WTC11 (cell line): ENCODE data around the gene SOSTDC1. TPM values are rescaled to one million over a fixed set of nuclear protein-coding genes. Genes with fewer than 3 reads are reported as not detected.

Experiments used
- ATAC-seq: fragments of 200-7000 bp; cut with Tn5 transposase; 2 replicates; pipeline ENCODE4 v1.10.0; 2021; ENCODE audit warnings: mild to moderate bottlenecking, moderate library complexity
- CTCF ChIA-PET: fragments of 300-600 bp; sonication (Branson Sonifier 250); formaldehyde crosslinking; loops from one replicate; lab custom pipeline; 2021; ENCODE audit warnings: antibody characterized with exemption; lab: Charles Lee
- POLR2A ChIA-PET: fragments of 350-600 bp; sonication (Branson Sonifier 250); formaldehyde crosslinking; loops from one replicate; lab custom pipeline; 2021; ENCODE audit warnings: antibody characterized with exemption; lab: Charles Lee
- DNase-seq: peaks from one replicate; pipeline ENCODE4 v3.0.0; 2021; ENCODE audit warnings: low spot score
- H3K27ac Mint-ChIP-seq: 2 replicates; pipeline ENCODE4 v1.8.0; 2021; ENCODE audit warnings: mixed read lengths
- H3K27me3 Mint-ChIP-seq: 2 replicates; pipeline ENCODE4 v1.8.0; 2021; ENCODE audit warnings: low read depth, mild to moderate bottlenecking, moderate library complexity, mixed read lengths
- H3K36me3 Mint-ChIP-seq: 2 replicates; pipeline ENCODE4 v1.8.0; 2021; ENCODE audit warnings: mixed read lengths
- H3K4me1 Mint-ChIP-seq: 2 replicates; pipeline ENCODE4 v1.8.0; 2022; ENCODE audit warnings: mixed read lengths
- H3K4me3 Mint-ChIP-seq: 2 replicates; pipeline ENCODE4 v1.8.0; 2021; ENCODE audit warnings: mild to moderate bottlenecking, moderate library complexity, mixed read lengths
- H3K9me3 Mint-ChIP-seq: 2 replicates; pipeline ENCODE4 v1.8.0; 2021; ENCODE audit warnings: mixed read lengths
- E2F5 ChIP-seq: sonication (generic); formaldehyde crosslinking; IDR thresholded peaks from 2 replicates; pipeline ENCODE4 v1.8.1; 2022; ENCODE audit warnings: mild to moderate bottlenecking, moderate library complexity, missing genetic modification reagents
- ERG ChIP-seq: fragments of 250-450 bp; sonication (Bioruptor Pico); IDR thresholded peaks from 2 replicates; pipeline ENCODE4 v1.8.0; 2021; ENCODE audit warnings: mild to moderate bottlenecking
- FOXJ3 ChIP-seq: sonication (generic); formaldehyde crosslinking; IDR thresholded peaks from 2 replicates; pipeline ENCODE4 v1.9.0; 2021; ENCODE audit warnings: missing genetic modification reagents, mild to moderate bottlenecking, borderline replicate concordance
- FOXP1 ChIP-seq: sonication (generic); formaldehyde crosslinking; IDR thresholded peaks from 2 replicates; pipeline ENCODE4 v1.8.0; 2022; ENCODE audit warnings: missing genetic modification reagents, mild to moderate bottlenecking, moderate library complexity, borderline replicate concordance
- FOXP4 ChIP-seq: sonication (generic); formaldehyde crosslinking; IDR thresholded peaks from 2 replicates; pipeline ENCODE4 v1.8.0; 2022; ENCODE audit warnings: mild to moderate bottlenecking, missing genetic modification reagents
- GABPB1 ChIP-seq: sonication (generic); formaldehyde crosslinking; IDR thresholded peaks from 2 replicates; pipeline ENCODE4 v1.8.1; 2023; ENCODE audit warnings: mild to moderate bottlenecking, missing genetic modification reagents
- IRF2 ChIP-seq: sonication (generic); formaldehyde crosslinking; IDR thresholded peaks from 2 replicates; pipeline ENCODE4 v1.8.0; 2022; ENCODE audit warnings: low read depth, missing genetic modification reagents, borderline replicate concordance
- JAZF1 ChIP-seq: fragments of 250-450 bp; sonication (Bioruptor Pico); IDR thresholded peaks from 2 replicates; pipeline ENCODE4 v1.9.0; 2021; ENCODE audit warnings: moderate library complexity, mild to moderate bottlenecking, inconsistent platforms
- OVOL2 ChIP-seq: fragments of 250-450 bp; sonication (Bioruptor Pico); IDR thresholded peaks from 2 replicates; pipeline ENCODE4 v1.9.0; 2021; ENCODE audit warnings: mild to moderate bottlenecking, borderline replicate concordance
- STAT6 ChIP-seq: sonication (generic); formaldehyde crosslinking; conservative IDR thresholded peaks from 2 replicates; pipeline ENCODE4 v1.8.1; 2023; ENCODE audit warnings: mild to moderate bottlenecking, low read depth, missing genetic modification reagents, moderate library complexity
- TEAD1 ChIP-seq: sonication (generic); formaldehyde crosslinking; IDR thresholded peaks from 2 replicates; pipeline ENCODE4 v1.8.0; 2022; ENCODE audit warnings: mild to moderate bottlenecking, missing genetic modification reagents
- TEAD4 ChIP-seq: sonication (generic); formaldehyde crosslinking; IDR thresholded peaks from 2 replicates; pipeline ENCODE4 v1.8.0; 2022; ENCODE audit warnings: mild to moderate bottlenecking, missing genetic modification reagents
- USF1 ChIP-seq: sonication (generic); formaldehyde crosslinking; IDR thresholded peaks from 2 replicates; pipeline ENCODE4 v1.8.0; 2022; ENCODE audit warnings: mild to moderate bottlenecking, missing genetic modification reagents
- ZMAT4 ChIP-seq: fragments of 250-450 bp; sonication (Bioruptor Pico); IDR thresholded peaks from 2 replicates; pipeline ENCODE4 v1.9.0; 2021; ENCODE audit warnings: mild to moderate bottlenecking
- ZNF423 ChIP-seq: fragments of 250-450 bp; sonication (Bioruptor Pico); IDR thresholded peaks from 2 replicates; pipeline ENCODE4 v2.1.2; 2022; ENCODE audit warnings: mild to moderate bottlenecking, moderate library complexity
- ZNF425 ChIP-seq: fragments of 250-450 bp; sonication (Bioruptor Pico); conservative IDR thresholded peaks from 2 replicates; pipeline ENCODE4 v1.9.0; 2021; ENCODE audit warnings: mild to moderate bottlenecking
- ZNF512 ChIP-seq: sonication (generic); formaldehyde crosslinking; IDR thresholded peaks from 2 replicates; pipeline ENCODE4 v1.8.1; 2022; ENCODE audit warnings: missing genetic modification reagents, borderline replicate concordance
- total RNA-seq: library from RNA; stranded (reverse); gene quantifications from 3 replicates; pipeline ENCODE4 v1.2.3, GENCODE V29; 2021

SOSTDC1 gene
- total RNA-seq, 1 experiment from 2014 or later = 0.15 TPM

GRCh38 chr7:16455591-16455990, 9.9 kb downstream of the SOSTDC1 start:
- no peak for TF ChIP-seq JAZF1 (CRISPR knock-in tag)
- no peak for TF ChIP-seq FOXP4 (CRISPR knock-in tag)
- no peak for TF ChIP-seq OVOL2 (CRISPR knock-in tag)
- TF ChIP-seq ZNF423 (CRISPR knock-in tag) = no peak
- no peak for TF ChIP-seq ZNF425 (CRISPR knock-in tag)
- no peak for TF ChIP-seq STAT6 (CRISPR knock-in tag)
- no peak for TF ChIP-seq TEAD4 (CRISPR knock-in tag)
- no peak for TF ChIP-seq ZNF512 (CRISPR knock-in tag)
- TF ChIP-seq USF1 (CRISPR knock-in tag) = no peak
- TF ChIP-seq FOXP1 (CRISPR knock-in tag) = no peak
- no peak for TF ChIP-seq ZMAT4 (CRISPR knock-in tag)
- no peak for TF ChIP-seq E2F5 (CRISPR knock-in tag)
- TF ChIP-seq ERG = no peak
- TF ChIP-seq GABPB1 (CRISPR knock-in tag) = no peak
- TF ChIP-seq FOXJ3 (CRISPR knock-in tag) = no peak
- TF ChIP-seq IRF2 = no peak
- no peak for TF ChIP-seq TEAD1 (CRISPR knock-in tag)
- DNase-seq = no peak
- no peak for ATAC-seq
- ChIA-PET POLR2A (no interaction called here), CTCF (interaction anchor here (1.3 kb wide), 1 partner anchor 109 kb away, joined by 3 read pairs; no protein-coding TSS in a partner anchor)
- peaks cover 4% of the 10 kb centered on the region; the same call in 1 of the 2 replicates for H3K9me3 Mint-ChIP-seq
- H3K4me1 Mint-ChIP-seq = no peaks in the 10 kb centered on the region
- H3K27me3 Mint-ChIP-seq = no peaks in the 10 kb centered on the region
- no peak overlapping the region for H3K4me3 Mint-ChIP-seq
- no peak overlapping the region for H3K27ac Mint-ChIP-seq
- H3K36me3 Mint-ChIP-seq = no peaks in the 10 kb centered on the region
